Adrenal gland (tissue), 12 donors: ENCODE data around the gene EYS. TPM values are rescaled to one million over a fixed set of nuclear protein-coding genes. Genes with fewer than 3 reads are reported as not detected.
A peak's percentile ranks its signal among the peaks of the same experiment; 100 is the strongest.

ENCODE experiments used
- DNase-seq, 7 donors: peaks; one replicate each; pipeline ENCODE4 v3.0.0-alpha.2; 2019 to 2020
- H3K27ac ChIP-seq, 5 donors: fragments of 200-600 bp; sonication (generic) in 4 of 5; 1 replicate in 3 of 5; 2 replicates in 2 of 5; pipeline versions ENCODE4 v1.5.1 to v1.8.0; 2016 to 2020; ENCODE audit warnings: mild to moderate bottlenecking in 1 of 5
- H3K27me3 ChIP-seq: fragments of 200-600 bp; 2 replicates; pipeline ENCODE4 v1.8.0; 2021
- H3K36me3 ChIP-seq, 2 donors: fragments of 200-600 bp; replicated peaks in 1 of 2; 1 replicate in 1 of 2; 2 replicates in 1 of 2; pipeline versions ENCODE4 v1.5.1 to v1.8.0; 2018 to 2022
- H3K4me1 ChIP-seq, 2 donors: fragments of 200-600 bp; replicated peaks in 1 of 2; 1 replicate in 1 of 2; 2 replicates in 1 of 2; pipeline versions ENCODE4 v1.5.1 to v1.8.0; 2018 to 2021
- H3K4me3 ChIP-seq, 4 donors: fragments of 200-600 bp; sonication (generic) in 3 of 4; one replicate each; pipeline ENCODE4 v1.5.1; 2016 to 2018
- H3K9me3 ChIP-seq, 3 donors: fragments of 200-600 bp; sonication (generic) in 1 of 3; replicated peaks in 1 of 3; 1 replicate in 2 of 3; 2 replicates in 1 of 3; pipeline versions ENCODE4 v1.5.1 to v1.8.0; 2016 to 2021
- CTCF ChIP-seq, 6 experiments: fragments of 450-650 bp in 4 of 6; fragments of 200-600 bp in 2 of 6; sonication (generic) in 1 of 6; IDR thresholded peaks; 1 replicate in 5 of 6; 2 replicates in 1 of 6; pipeline versions ENCODE4 v1.5.1 to v1.8.0; 2016 to 2021; ENCODE audit warnings: antibody characterized with exemption in 6 of 6, mild to moderate bottlenecking in 2 of 6, moderate library complexity in 1 of 6
- POLR2A ChIP-seq, 2 donors: fragments of 450-650 bp; IDR thresholded peaks; one replicate each; pipeline ENCODE4 v1.6.1; 2017; ENCODE audit warnings: antibody characterized with exemption in 2 of 2, mild to moderate bottlenecking in 2 of 2, moderate library complexity in 1 of 2
- WGBS, 4 donors: extraction: QIAGEN DNeasy Blood & Tissue Kit in 2 of 4; methylation state at CpG; one replicate each; pipeline versions ENCODE4 v1.1.5 to v1.1.7; 2013 to 2017; 5-methylcytosine and 5-hydroxymethylcytosine counted together
- intact Hi-C, 2 donors: fragments of 100-400 bp; cut with DNase I; formaldehyde crosslinking; loops; one replicate each; pipeline versions ENCODE4 v1.14.1 to v1.15.0; 2022 to 2023
- polyA plus RNA-seq, 3 donors: library from polyadenylated mRNA; stranded (reverse); fragments of 200-250 nt in 2 of 3; fragments of 350-450 nt in 1 of 3; fragmentation: Illumina TruSeq in 1 of 3; extraction: RNeasy Lipid Tissue Mini Kit (QIAGEN cat#74804) in 1 of 3; gene quantifications; one replicate each; pipeline ENCODE4 v1.2.3, GENCODE V29; 2013 to 2014
- total RNA-seq, 9 donors: library from RNA; depleted of rRNA in 4 of 9; stranded (reverse); fragments of >200 nt in 4 of 9; fragments of 120-200 nt in 1 of 9; fragmentation: NEBNext Ultra II Directional in 1 of 9; extraction: Animal tissue kit (Norgen Biotek cat#: 25700) in 1 of 9; gene quantifications; one replicate each; pipeline versions ENCODE4 v1.1.0 to v1.2.4, GENCODE V29; 2013 to 2023
- donor health status: healthy with polysubstance abuse.
- donor health status: Bipolar disorder and iron deficiency.
- donor health status: DM: yes; HTN: yes; CAD: no.
- donor health status: DM: no; HTN: no; CAD: no.
- donor health status: DM: no; HTN: no; CAD: no.
- donor health status: DM: yes; HTN: yes; CAD: no.

The EYS gene
- total and polyA plus RNA-seq, 12 donors, result 0.03 to 3.1 (median 0.18) TPM; not detected in 7

GRCh38 chr6:63821442-63821841 lies 1885.6 kb downstream of the EYS start:
- WGBS, 4 donors, result 60 to 83% (median 76%) methylated on average over 1 of the region's 1 CpG
- DNase-seq, result no peak
- no peak overlapping the region for H3K4me3 ChIP-seq
- H3K36me3 ChIP-seq, result no peaks in the 10 kb centered on the region
- H3K27ac ChIP-seq, result no peak overlapping the region
- no peak for TF ChIP-seq POLR2A (IDR thresholded peaks at IDR 0.05)
- TF ChIP-seq CTCF (IDR thresholded peaks at IDR 0.05), result no peak
- H3K27me3 ChIP-seq, result no peaks in the 10 kb centered on the region
- intact Hi-C loops, result no loop called here
- no peaks in the 10 kb centered on the region for H3K4me1 ChIP-seq
- no peaks in the 10 kb centered on the region for H3K9me3 ChIP-seq

GRCh38 chr6:63819831-63820230 lies 1887.2 kb downstream of the EYS start:
- no peak for DNase-seq
- intact Hi-C loops, result no loop called here
- WGBS, 4 donors, result 68 to 93% (median 74%) methylated on average over 1 of the region's 1 CpG
- TF ChIP-seq CTCF (IDR thresholded peaks at IDR 0.05), result no peak
- TF ChIP-seq POLR2A (IDR thresholded peaks at IDR 0.05), result no peak
- Histone ChIP-seq H3K4me1 (no peaks in the 10 kb centered on the region), H3K27ac (no peak overlapping the region), H3K27me3 (no peaks in the 10 kb centered on the region), H3K4me3 (no peak overlapping the region), H3K9me3 (no peaks in the 10 kb centered on the region), H3K36me3 (no peaks in the 10 kb centered on the region)

DNA sequence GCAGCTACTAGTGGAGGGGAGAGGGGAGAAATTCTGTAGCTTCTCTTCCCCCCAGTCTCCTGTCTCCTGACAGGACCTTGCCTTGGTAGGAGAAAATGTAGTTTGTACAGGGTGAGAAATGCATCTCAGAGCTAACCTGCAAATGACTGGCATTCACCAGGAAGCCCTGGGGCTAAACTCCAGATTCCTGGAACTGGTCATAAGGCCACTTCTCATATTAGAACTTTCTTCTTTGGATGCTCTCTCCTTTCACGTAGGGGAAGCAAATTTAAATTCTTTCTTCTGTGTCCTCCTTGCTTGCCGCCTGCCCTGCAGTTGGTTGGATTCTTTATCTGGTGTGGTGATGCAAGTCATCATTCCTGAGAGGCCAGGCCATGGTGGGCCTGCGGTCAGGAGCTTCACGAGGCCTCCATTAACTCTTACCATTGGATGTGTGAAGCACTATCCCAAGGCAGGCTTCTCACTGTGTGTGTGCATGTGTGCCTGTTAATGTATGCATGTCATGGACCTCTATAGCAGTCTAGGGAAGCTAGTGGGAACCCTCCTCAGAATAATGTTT lies 1889.5 kb downstream of the EYS start:
- no peak for TF ChIP-seq POLR2A (IDR thresholded peaks at IDR 0.05)
- TF ChIP-seq CTCF (IDR thresholded peaks at IDR 0.05), result no peak
- no peaks in the 10 kb centered on the region for H3K9me3 ChIP-seq
- no peak overlapping the region for H3K27ac ChIP-seq
- H3K36me3 ChIP-seq, result no peaks in the 10 kb centered on the region
- no peaks in the 10 kb centered on the region for H3K4me1 ChIP-seq
- no peaks in the 10 kb centered on the region for H3K27me3 ChIP-seq
- no peak overlapping the region for H3K4me3 ChIP-seq
- intact Hi-C loops, result no loop called here
- DNase-seq, result no peak
- 74 to 88% (median 86%) methylated on average over 4 of the region's 4 CpGs for WGBS, 4 donors

DNA sequence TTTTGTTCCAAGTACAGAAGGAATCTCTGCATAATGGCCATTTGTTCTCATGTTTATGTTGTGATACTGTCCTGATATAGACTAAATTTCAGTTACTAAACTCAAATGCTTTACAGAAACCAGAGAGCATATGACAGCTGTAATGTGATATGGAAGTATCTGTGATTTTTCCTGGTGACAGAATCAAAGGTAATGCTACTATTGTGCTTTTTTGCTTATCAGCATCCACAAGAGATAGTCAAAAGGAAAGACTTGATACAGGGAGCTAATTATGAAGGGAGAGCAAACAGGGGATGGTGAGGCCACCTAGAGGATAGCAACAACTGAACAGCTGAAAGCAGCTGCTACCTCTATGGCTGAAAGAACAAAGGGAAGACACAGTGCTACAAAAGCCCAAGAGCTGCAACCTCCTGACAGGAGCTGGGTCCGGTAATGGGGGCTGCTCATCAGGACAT lies 1890.0 kb downstream of the EYS start:
- H3K27me3 ChIP-seq, result no peaks in the 10 kb centered on the region
- no peak overlapping the region for H3K27ac ChIP-seq
- H3K9me3 ChIP-seq, result no peaks in the 10 kb centered on the region
- H3K36me3 ChIP-seq, result no peaks in the 10 kb centered on the region
- DNase-seq, result no peak
- 33 to 70% (median 44%) methylated on average over 1 of the region's 1 CpG for WGBS, 4 donors
- intact Hi-C loops, result no loop called here
- H3K4me1 ChIP-seq, result no peaks in the 10 kb centered on the region
- no peak overlapping the region for H3K4me3 ChIP-seq
- TF ChIP-seq POLR2A (IDR thresholded peaks at IDR 0.05) (no peak), CTCF (IDR thresholded peaks at IDR 0.05) (peak in 2 of 6 experiments; percentile 10 to 18)
